Measurements from ENCODE around the gene LIPN. TPM values are rescaled to one million over a fixed set of nuclear protein-coding genes. Genes with fewer than 3 reads are reported as not detected.

LIPN gene
- total and polyA plus RNA-seq, 4 experiments from 2014 or later, result 0.22 TPM; not detected in 3

GRCh38 chr10:88782222-88782621, 22.4 kb downstream of the LIPN start:
- H3K4me3 Mint-ChIP-seq, result no peak overlapping the region
- peaks cover 2 to 3% of the 10 kb centered on the region in 2 donors for H3K27me3 Mint-ChIP-seq
- no peaks in the 10 kb centered on the region for H3K9me3 ChIP-seq (ENCODE audit: control insufficient read depth in 1 of 2, low read length in 2 of 2)
- H3K27ac Mint-ChIP-seq, result no peak overlapping the region
- H3K4me3 ChIP-seq (ENCODE audit: low read length in 2 of 2), result no peak overlapping the region
- no peak for DNase-seq
- no peaks in the 10 kb centered on the region for H3K36me3 Mint-ChIP-seq
- H3K36me3 ChIP-seq (ENCODE audit: insufficient read depth, low read length), result no peaks in the 10 kb centered on the region
- no peaks in the 10 kb centered on the region for H3K27me3 ChIP-seq (ENCODE audit: insufficient read depth, low read length)
- CTCF ChIA-PET (ENCODE audit: partially characterized antibody), result no interaction called here
- intact Hi-C loops (cut with micrococcal nuclease), result no loop called here
- no peaks in the 10 kb centered on the region for H3K9me3 Mint-ChIP-seq
- no peaks in the 10 kb centered on the region for H3K4me1 ChIP-seq (ENCODE audit: insufficient read depth, low read length)
- POLR2A ChIA-PET (ENCODE audit: partially characterized antibody), result no interaction called here
- H3K4me1 Mint-ChIP-seq, result peaks cover 0 to 2% (median 0%) of the 10 kb centered on the region in 4 donors
- H3K27ac ChIP-seq (ENCODE audit: low read depth, low read length), result no peak overlapping the region

GRCh38 chr10:88783724-88784123, 23.9 kb downstream of the LIPN start:
- POLR2A ChIA-PET (ENCODE audit: partially characterized antibody), result no interaction called here
- Mint-ChIP-seq H3K4me1 (peaks cover 0 to 2% (median 0%) of the 10 kb centered on the region in 4 donors), H3K36me3 (no peaks in the 10 kb centered on the region), H3K27me3 (peaks cover 1 to 3% of the 10 kb centered on the region in 2 donors), H3K9me3 (no peaks in the 10 kb centered on the region), H3K4me3 (no peak overlapping the region), H3K27ac (no peak overlapping the region)
- Histone ChIP-seq H3K27me3 (ENCODE audit: insufficient read depth, low read length) (no peaks in the 10 kb centered on the region), H3K27ac (ENCODE audit: low read depth, low read length) (no peak overlapping the region), H3K4me3 (ENCODE audit: low read length in 2 of 2) (no peak overlapping the region), H3K4me1 (ENCODE audit: insufficient read depth, low read length) (no peaks in the 10 kb centered on the region), H3K9me3 (ENCODE audit: control insufficient read depth in 1 of 2, low read length in 2 of 2) (no peaks in the 10 kb centered on the region), H3K36me3 (ENCODE audit: insufficient read depth, low read length) (no peaks in the 10 kb centered on the region)
- CTCF ChIA-PET (ENCODE audit: partially characterized antibody), result no interaction called here
- no peak for DNase-seq
- intact Hi-C loops (cut with micrococcal nuclease), result no loop called here

GRCh38 chr10:88786032-88786770, 26.4 kb downstream of the LIPN start:
- H3K27me3 ChIP-seq (ENCODE audit: insufficient read depth, low read length), result no peaks in the 10 kb centered on the region
- DNase-seq, result no peak
- ChIA-PET CTCF (ENCODE audit: partially characterized antibody) (no interaction called here), POLR2A (ENCODE audit: partially characterized antibody) (no interaction called here)
- intact Hi-C loops (cut with micrococcal nuclease), result no loop called here
- Mint-ChIP-seq H3K9me3 (peaks cover 0 to 2% (median 0%) of the 10 kb centered on the region in 8 donors), H3K4me1 (peaks cover 0 to 2% (median 0%) of the 10 kb centered on the region in 4 donors), H3K27me3 (peaks cover 1 to 3% of the 10 kb centered on the region in 2 donors), H3K4me3 (no peak overlapping the region), H3K36me3 (no peaks in the 10 kb centered on the region), H3K27ac (no peak overlapping the region)
- no peaks in the 10 kb centered on the region for H3K9me3 ChIP-seq (ENCODE audit: control insufficient read depth in 1 of 2, low read length in 2 of 2)
- no peaks in the 10 kb centered on the region for H3K4me1 ChIP-seq (ENCODE audit: insufficient read depth, low read length)
- H3K36me3 ChIP-seq (ENCODE audit: insufficient read depth, low read length), result no peaks in the 10 kb centered on the region
- H3K4me3 ChIP-seq (ENCODE audit: low read length in 2 of 2), result no peak overlapping the region
- no peak overlapping the region for H3K27ac ChIP-seq (ENCODE audit: low read depth, low read length)

- Histone ChIP-seq H3K27me3 (ENCODE audit: insufficient read depth, low read length) (no peaks in the 10 kb centered on the region), H3K36me3 (ENCODE audit: insufficient read depth, low read length) (no peaks in the 10 kb centered on the region), H3K27ac (ENCODE audit: low read depth, low read length) (no peak overlapping the region), H3K4me1 (ENCODE audit: insufficient read depth, low read length) (no peaks in the 10 kb centered on the region), H3K4me3 (ENCODE audit: low read length in 2 of 2) (no peak overlapping the region), H3K9me3 (ENCODE audit: control insufficient read depth in 1 of 2, low read length in 2 of 2) (no peaks in the 10 kb centered on the region)
- Mint-ChIP-seq H3K9me3 (peaks cover 0 to 2% (median 0%) of the 10 kb centered on the region in 8 donors), H3K27ac (no peak overlapping the region), H3K27me3 (peaks cover 1 to 3% of the 10 kb centered on the region in 2 donors), H3K4me1 (peaks cover 0 to 2% (median 1%) of the 10 kb centered on the region in 4 donors), H3K4me3 (no peak overlapping the region), H3K36me3 (no peaks in the 10 kb centered on the region)
- POLR2A ChIA-PET (ENCODE audit: partially characterized antibody), result no interaction called here
- CTCF ChIA-PET (ENCODE audit: partially characterized antibody), result no interaction called here
- no peak for DNase-seq
- intact Hi-C loops (cut with micrococcal nuclease), result no loop called here
These were observed 27.6 kb downstream of the LIPN start for GRCh38 chr10:88787463-88787862.

GRCh38 chr10:88788924-88789323, 29.1 kb downstream of the LIPN start:
- Histone ChIP-seq H3K27ac (ENCODE audit: low read depth, low read length) (no peak overlapping the region), H3K9me3 (ENCODE audit: control insufficient read depth in 1 of 2, low read length in 2 of 2) (no peaks in the 10 kb centered on the region), H3K27me3 (ENCODE audit: insufficient read depth, low read length) (no peaks in the 10 kb centered on the region), H3K4me1 (ENCODE audit: insufficient read depth, low read length) (peaks cover 8% of the 10 kb centered on the region), H3K4me3 (ENCODE audit: low read length in 2 of 2) (no peak overlapping the region), H3K36me3 (ENCODE audit: insufficient read depth, low read length) (no peaks in the 10 kb centered on the region)
- peaks cover 3 to 14% (median 8%) of the 10 kb centered on the region in 4 donors for H3K4me1 Mint-ChIP-seq
- H3K4me3 Mint-ChIP-seq, result no peak overlapping the region
- peaks cover 0 to 2% (median 0%) of the 10 kb centered on the region in 8 donors for H3K9me3 Mint-ChIP-seq
- intact Hi-C loops (cut with micrococcal nuclease), result no loop called here
- ChIA-PET CTCF (ENCODE audit: partially characterized antibody) (interaction anchor here (1.1 kb wide), 1 partner anchor 22 kb away, joined by 4 read pairs; no protein-coding TSS in a partner anchor), POLR2A (ENCODE audit: partially characterized antibody) (no interaction called here)
- H3K36me3 Mint-ChIP-seq, result no peaks in the 10 kb centered on the region
- DNase-seq, result no peak
- peaks cover 1 to 3% of the 10 kb centered on the region in 2 donors for H3K27me3 Mint-ChIP-seq
- H3K27ac Mint-ChIP-seq, result no peak overlapping the region

- CTCF ChIA-PET (ENCODE audit: partially characterized antibody), result interaction anchor here (0.7 to 1.5 kb wide), 2 partner anchors 13 to 45 kb away, joined by 3 read pairs; no protein-coding TSS in a partner anchor
- intact Hi-C loops (cut with micrococcal nuclease), result no loop called here
These were observed 32.1 kb downstream of the LIPN start for GRCh38 chr10:88791924-88792323.

GRCh38 chr10:88792661-88793060, 32.8 kb downstream of the LIPN start:
- Mint-ChIP-seq H3K4me1 (peaks cover 4 to 17% (median 11%) of the 10 kb centered on the region in 4 donors), H3K9me3 (peaks cover 0 to 2% (median 0%) of the 10 kb centered on the region in 8 donors), H3K4me3 (no peak overlapping the region), H3K27ac (no peak overlapping the region), H3K27me3 (peaks cover 0 to 1% of the 10 kb centered on the region in 2 donors), H3K36me3 (no peaks in the 10 kb centered on the region)
- ChIA-PET CTCF (ENCODE audit: partially characterized antibody) (no interaction called here), POLR2A (ENCODE audit: partially characterized antibody) (no interaction called here)
- intact Hi-C loops (cut with micrococcal nuclease), result no loop called here
- peaks cover 10% of the 10 kb centered on the region for H3K4me1 ChIP-seq (ENCODE audit: insufficient read depth, low read length)
- no peak overlapping the region for H3K27ac ChIP-seq (ENCODE audit: low read depth, low read length)
- no peaks in the 10 kb centered on the region for H3K27me3 ChIP-seq (ENCODE audit: insufficient read depth, low read length)
- H3K36me3 ChIP-seq (ENCODE audit: insufficient read depth, low read length), result no peaks in the 10 kb centered on the region
- DNase-seq, result no peak
- no peaks in the 10 kb centered on the region for H3K9me3 ChIP-seq (ENCODE audit: control insufficient read depth in 1 of 2, low read length in 2 of 2)
- H3K4me3 ChIP-seq (ENCODE audit: low read length in 2 of 2), result no peak overlapping the region

More at GRCh38 chr10:88791924-88792323, 32.1 kb downstream of the LIPN start:
- POLR2A ChIA-PET (ENCODE audit: partially characterized antibody), result no interaction called here
- no peak overlapping the region for H3K4me3 Mint-ChIP-seq
- Histone ChIP-seq H3K9me3 (ENCODE audit: control insufficient read depth in 1 of 2, low read length in 2 of 2) (no peaks in the 10 kb centered on the region), H3K27me3 (ENCODE audit: insufficient read depth, low read length) (no peaks in the 10 kb centered on the region), H3K27ac (ENCODE audit: low read depth, low read length) (no peak overlapping the region), H3K4me1 (ENCODE audit: insufficient read depth, low read length) (peaks cover 10% of the 10 kb centered on the region), H3K4me3 (ENCODE audit: low read length in 2 of 2) (no peak overlapping the region), H3K36me3 (ENCODE audit: insufficient read depth, low read length) (no peaks in the 10 kb centered on the region)
- peaks cover 0 to 2% (median 0%) of the 10 kb centered on the region in 8 donors for H3K9me3 Mint-ChIP-seq
- peaks cover 0 to 1% of the 10 kb centered on the region in 2 donors for H3K27me3 Mint-ChIP-seq
- no peaks in the 10 kb centered on the region for H3K36me3 Mint-ChIP-seq
- no peak overlapping the region for H3K27ac Mint-ChIP-seq
- DNase-seq, result no peak
- peaks cover 4 to 17% (median 11%) of the 10 kb centered on the region in 4 donors for H3K4me1 Mint-ChIP-seq

All from CD4-positive, alpha-beta memory T cell (primary cell).